HG03175 (cell line): ENCODE measurements around the gene ADGRD2.

Source experiments
- ATAC-seq: cut with Tn5 transposase; IDR thresholded peaks from one replicate; pipeline ENCODE4 v1.9.1; 2021; ENCODE audit warnings: mild to moderate bottlenecking, moderate library complexity; ENCODE audit not compliant: unreplicated experiment

The ADGRD2 gene

GRCh38 chr9:124477648-124478285 lies 27.5 kb downstream of the ADGRD2 start:
- no peak for ATAC-seq

- ATAC-seq = no peak
These were observed 28.1 kb downstream of the ADGRD2 start for GRCh38 chr9:124478354-124478753.

GRCh38 chr9:124479371-124479770 lies 29.1 kb downstream of the ADGRD2 start:
- no peak for ATAC-seq

- ATAC-seq = no peak
These were observed 29.8 kb downstream of the ADGRD2 start for GRCh38 chr9:124479947-124480620.

GRCh38 chr9:124480621-124480981 lies 30.4 kb downstream of the ADGRD2 start:
- no peak for ATAC-seq

GRCh38 chr9:124481115-124481514 lies 30.9 kb downstream of the ADGRD2 start:
- ATAC-seq = no peak

GRCh38 chr9:124482431-124483031 lies 32.3 kb downstream of the ADGRD2 start:
- no peak for ATAC-seq

GRCh38 chr9:124483481-124483880 lies 33.2 kb downstream of the ADGRD2 start:
- ATAC-seq = no peak

- ATAC-seq = no peak
These were observed 35.0 kb downstream of the ADGRD2 start for GRCh38 chr9:124485201-124485600.

- no peak for ATAC-seq
These were observed 35.7 kb downstream of the ADGRD2 start for GRCh38 chr9:124485936-124486335.

GRCh38 chr9:124486778-124487259 lies 36.6 kb downstream of the ADGRD2 start:
- ATAC-seq = no peak

GRCh38 chr9:124487260-124488182 lies 37.3 kb downstream of the ADGRD2 start:
- no peak for ATAC-seq

GRCh38 chr9:124488641-124489210 lies 38.5 kb downstream of the ADGRD2 start:
- no peak for ATAC-seq

- no peak for ATAC-seq
These were observed 39.0 kb downstream of the ADGRD2 start for GRCh38 chr9:124489222-124489621.

- ATAC-seq = no peak
These were observed 39.8 kb downstream of the ADGRD2 start for GRCh38 chr9:124490004-124490403.

GRCh38 chr9:124491049-124491975 lies 41.1 kb downstream of the ADGRD2 start:
- ATAC-seq = no peak

GRCh38 chr9:124492818-124493217 lies 42.6 kb downstream of the ADGRD2 start:
- ATAC-seq = no peak

GRCh38 chr9:124493218-124493617 lies 43.0 kb downstream of the ADGRD2 start:
- no peak for ATAC-seq

GRCh38 chr9:124493794-124494479 lies 43.7 kb downstream of the ADGRD2 start:
- ATAC-seq = no peak
